CD14-positive monocyte (primary cell): ENCODE measurements around the gene PCED1B. TPM values are rescaled to one million over a fixed set of nuclear protein-coding genes. Genes with fewer than 3 reads are reported as not detected.

Experiments
- DNase-seq, 3 donors: peaks; one replicate each; pipeline ENCODE4 v3.0.0-alpha.2; 2011 to 2022
- H2AFZ ChIP-seq: 2 replicates; pipeline ENCODE4 v1.6.0; 2012; ENCODE audit warnings: mild to moderate bottlenecking, low read depth, low read length, inconsistent platforms; ENCODE audit not compliant: insufficient read depth, poor library complexity, severe bottlenecking
- H3K27ac ChIP-seq, 2 donors: 1 replicate in 1 of 2; 2 replicates in 1 of 2; pipeline ENCODE4 v1.5.1; 2012 to 2013; ENCODE audit warnings: low read length in 2 of 2, control low read depth in 1 of 2, inconsistent platforms in 1 of 2, low read depth in 1 of 2, mild to moderate bottlenecking in 1 of 2
- H3K27me3 ChIP-seq, 2 donors: one replicate each; pipeline versions ENCODE4 v1.6.0 to v1.6.1; 2011 to 2013; ENCODE audit warnings: low read length in 2 of 2; ENCODE audit not compliant: control insufficient read depth in 2 of 2, insufficient read depth in 2 of 2
- H3K36me3 ChIP-seq, 2 donors: replicated peaks in 1 of 2; 1 replicate in 1 of 2; 2 replicates in 1 of 2; pipeline versions ENCODE4 v1.5.1 to v1.6.1; 2012 to 2013; ENCODE audit warnings: low read length in 2 of 2, control low read depth in 1 of 2, inconsistent platforms in 1 of 2, mild to moderate bottlenecking in 1 of 2; ENCODE audit not compliant: insufficient read depth in 2 of 2, control insufficient read depth in 1 of 2
- H3K4me1 ChIP-seq, 2 donors: 1 replicate in 1 of 2; 2 replicates in 1 of 2; pipeline versions ENCODE4 v1.5.1 to v1.6.1; 2012 to 2013; ENCODE audit warnings: low read length in 2 of 2, control low read depth in 1 of 2, inconsistent platforms in 1 of 2, mild to moderate bottlenecking in 1 of 2, moderate library complexity in 1 of 2; ENCODE audit not compliant: insufficient read depth in 2 of 2, control insufficient read depth in 1 of 2
- H3K4me2 ChIP-seq: replicated peaks from 2 replicates; pipeline ENCODE3; 2012; ENCODE audit warnings: low read length, moderate library complexity, mild to moderate bottlenecking; ENCODE audit not compliant: poor library complexity, severe bottlenecking; ENCODE audit errors: extremely low read depth
- H3K4me3 ChIP-seq, 3 experiments: fragments of 200-600 bp in 1 of 3; sonication (generic) in 1 of 3; replicated peaks in 1 of 3; 1 replicate in 2 of 3; 2 replicates in 1 of 3; pipeline ENCODE4 v1.5.1; 2011 to 2013; ENCODE audit warnings: low read length in 3 of 3, mild to moderate bottlenecking in 3 of 3, control low read depth in 2 of 3, low read depth in 2 of 3, inconsistent platforms in 1 of 3, moderate library complexity in 1 of 3
- H3K79me2 ChIP-seq: 2 replicates; pipeline ENCODE4 v1.6.0; 2012; ENCODE audit warnings: mild to moderate bottlenecking, control low read depth, inconsistent platforms, low read length, moderate library complexity; ENCODE audit not compliant: insufficient read depth
- H3K9ac ChIP-seq: 2 replicates; pipeline ENCODE4 v1.6.0; 2017; ENCODE audit warnings: low read length, mild to moderate bottlenecking; ENCODE audit not compliant: insufficient read depth, poor library complexity, severe bottlenecking
- H3K9me3 ChIP-seq, 2 donors: replicated peaks in 1 of 2; 1 replicate in 1 of 2; 2 replicates in 1 of 2; pipeline versions ENCODE4 v1.5.1 to v1.6.1; 2012 to 2013; ENCODE audit warnings: low read length in 2 of 2, control low read depth in 1 of 2; ENCODE audit not compliant: control insufficient read depth in 1 of 2, insufficient read depth in 1 of 2
- H4K20me1 ChIP-seq: 2 replicates; pipeline ENCODE4 v1.6.0; 2012; ENCODE audit warnings: mild to moderate bottlenecking, low read length, control low read depth, moderate library complexity; ENCODE audit not compliant: insufficient read depth
- H3K27ac Mint-ChIP-seq, 7 donors: one replicate each; pipeline ENCODE4 v1.8.0; 2020; ENCODE audit warnings: mild to moderate bottlenecking in 7 of 7, mixed read lengths in 7 of 7, moderate library complexity in 6 of 7, inconsistent platforms in 2 of 7
- H3K27me3 Mint-ChIP-seq, 3 donors: one replicate each; pipeline ENCODE4 v1.8.0; 2021 to 2022; ENCODE audit warnings: low read depth in 3 of 3, mild to moderate bottlenecking in 3 of 3, mixed read lengths in 3 of 3, moderate library complexity in 3 of 3, inconsistent platforms in 1 of 3
- H3K36me3 Mint-ChIP-seq, 2 donors: one replicate each; pipeline ENCODE4 v1.8.0; 2020; ENCODE audit warnings: mixed read lengths in 2 of 2, inconsistent platforms in 1 of 2, mild to moderate bottlenecking in 1 of 2
- H3K4me1 Mint-ChIP-seq: one replicate; pipeline ENCODE4 v1.8.0; 2020; ENCODE audit warnings: mild to moderate bottlenecking, mixed read lengths
- H3K4me3 Mint-ChIP-seq, 2 donors: one replicate each; pipeline ENCODE4 v1.8.0; 2020; ENCODE audit warnings: mild to moderate bottlenecking in 2 of 2, mixed read lengths in 2 of 2, moderate library complexity in 1 of 2
- H3K9me3 Mint-ChIP-seq, 7 donors: one replicate each; pipeline ENCODE4 v1.8.0; 2020 to 2022; ENCODE audit warnings: mixed read lengths in 7 of 7, mild to moderate bottlenecking in 6 of 7, moderate library complexity in 6 of 7, inconsistent platforms in 2 of 7
- CTCF ChIP-seq: fragments of 200-600 bp; IDR thresholded peaks from one replicate; pipeline ENCODE4 v1.8.0; 2022; ENCODE audit warnings: antibody characterized with exemption, mild to moderate bottlenecking
- WGBS: methylation state at CpG from one replicate; pipeline ENCODE4 v1.1.5; 2013; ENCODE audit warnings: missing lambda C conversion rate; ENCODE audit not compliant: insufficient coverage; 5-methylcytosine and 5-hydroxymethylcytosine counted together
- intact Hi-C, 2 donors: fragments of 100-400 bp; cut with micrococcal nuclease; formaldehyde crosslinking; loops; one replicate each; pipeline versions ENCODE4 v1.15.0 to v1.15.1; 2023
- polyA plus RNA-seq, 3 donors: library from polyadenylated mRNA; depleted of rRNA in 1 of 3; unstranded in 2 of 3; stranded (reverse) in 1 of 3; fragments of 300-500 nt in 2 of 3; fragments of >200 nt in 1 of 3; fragmentation: Illumina TruSeq in 2 of 3; gene quantifications; 1 replicate in 2 of 3; 2 replicates in 1 of 3; pipeline ENCODE4 v1.2.3, GENCODE V29; 2012 to 2021

Gene PCED1B
- polyA plus RNA-seq, 3 donors: 0.10 to 0.65 TPM; not detected in 1

DNA sequence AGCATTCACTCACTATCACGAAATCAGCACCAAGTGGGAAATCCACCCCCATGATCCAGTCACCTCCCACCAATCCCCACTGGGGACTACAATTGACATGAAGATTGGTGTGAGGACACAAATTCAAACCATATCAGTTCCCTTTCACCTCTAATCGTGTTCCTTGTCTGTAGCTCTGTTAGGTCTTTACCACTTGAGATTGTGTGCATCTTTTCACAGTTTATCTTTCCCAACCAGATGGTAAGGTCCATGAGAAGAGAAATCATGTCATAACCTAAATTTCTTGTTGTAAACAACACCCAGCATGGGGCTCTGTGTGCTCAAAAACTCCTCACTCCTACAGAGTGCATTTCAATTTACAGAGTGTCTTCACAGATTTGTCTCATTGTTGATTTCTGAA, 27.1 kb upstream of the PCED1B start:
- no peak overlapping the region for H3K4me2 ChIP-seq
- H2AFZ ChIP-seq: no peak overlapping the region
- intact Hi-C loops: no loop called here
- no peak for DNase-seq
- no peaks in the 10 kb centered on the region for H3K79me2 ChIP-seq
- no peak overlapping the region for H3K9ac ChIP-seq
- 100% methylated on average over 1 of the region's 2 CpGs for WGBS
- no peaks in the 10 kb centered on the region for H3K27me3 ChIP-seq
- no peak overlapping the region for H3K4me3 ChIP-seq
- no peaks in the 10 kb centered on the region for H3K36me3 ChIP-seq
- H3K4me1 ChIP-seq: peaks cover 0 to 34% of the 10 kb centered on the region in 2 donors
- H3K4me3 Mint-ChIP-seq: no peak overlapping the region
- no peak overlapping the region for H3K27ac Mint-ChIP-seq
- no peak overlapping the region for H3K27ac ChIP-seq
- H3K27me3 Mint-ChIP-seq: no peaks in the 10 kb centered on the region
- H3K9me3 ChIP-seq: peaks cover 15 to 17% of the 10 kb centered on the region in 2 donors
- H3K9me3 Mint-ChIP-seq: peaks cover 23 to 32% (median 26%) of the 10 kb centered on the region in 7 donors
- H4K20me1 ChIP-seq: no peaks in the 10 kb centered on the region
- TF ChIP-seq CTCF: no peak
- peaks cover 0 to 2% of the 10 kb centered on the region in 2 donors for H3K36me3 Mint-ChIP-seq
- no peaks in the 10 kb centered on the region for H3K4me1 Mint-ChIP-seq

GRCh38 chr12:47053961-47054360, 25.5 kb upstream of the PCED1B start:
- no peak for DNase-seq
- Mint-ChIP-seq H3K4me3 (no peak overlapping the region), H3K9me3 (peaks cover 25 to 39% (median 31%) of the 10 kb centered on the region in 7 donors), H3K36me3 (peaks cover 0 to 2% of the 10 kb centered on the region in 2 donors), H3K4me1 (no peaks in the 10 kb centered on the region), H3K27me3 (no peaks in the 10 kb centered on the region), H3K27ac (no peak overlapping the region)
- Histone ChIP-seq H3K27ac (no peak overlapping the region), H3K4me3 (no peak overlapping the region), H3K79me2 (no peaks in the 10 kb centered on the region), H4K20me1 (no peaks in the 10 kb centered on the region), H3K27me3 (no peaks in the 10 kb centered on the region), H2AFZ (no peak overlapping the region), H3K9me3 (peaks cover 15 to 20% of the 10 kb centered on the region in 2 donors), H3K9ac (no peak overlapping the region), H3K4me2 (no peak overlapping the region), H3K4me1 (peaks cover 0 to 34% of the 10 kb centered on the region in 2 donors), H3K36me3 (no peaks in the 10 kb centered on the region)
- intact Hi-C loops: no loop called here
- TF ChIP-seq CTCF: no peak
